HG02981 (cell line): ENCODE measurements around the gene TAF4B.
"Not testable (repeated sequence)": the region's sequence is repeated elsewhere in the genome, so short reads cannot be mapped to it uniquely, and the experiment has no call there.

Source experiments
- ATAC-seq: cut with Tn5 transposase; IDR thresholded peaks from one replicate; pipeline ENCODE4 v1.9.1; 2021; ENCODE audit warnings: mild to moderate bottlenecking, moderate library complexity; ENCODE audit not compliant: unreplicated experiment

Gene TAF4B

DNA sequence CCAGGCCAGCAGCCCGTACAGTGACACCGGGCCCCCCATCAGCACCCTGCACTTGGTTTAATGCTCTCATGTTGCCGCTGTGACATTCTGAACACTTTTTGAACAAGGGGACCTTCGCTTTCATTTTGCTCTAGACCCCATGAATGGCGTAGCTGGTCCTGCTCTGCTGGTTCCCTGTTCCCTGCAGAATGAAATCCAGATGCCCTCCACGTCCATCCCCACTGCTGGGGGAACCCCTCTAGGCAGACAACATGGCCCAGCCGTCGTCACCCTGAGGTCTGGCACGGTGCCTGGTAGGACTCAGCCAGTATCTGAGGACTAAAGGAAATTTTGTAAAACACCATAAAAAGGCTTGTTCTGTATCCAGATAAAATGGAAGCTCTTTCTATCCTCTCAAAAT, 193.5 kb downstream of the TAF4B start:
- no peak for ATAC-seq

DNA sequence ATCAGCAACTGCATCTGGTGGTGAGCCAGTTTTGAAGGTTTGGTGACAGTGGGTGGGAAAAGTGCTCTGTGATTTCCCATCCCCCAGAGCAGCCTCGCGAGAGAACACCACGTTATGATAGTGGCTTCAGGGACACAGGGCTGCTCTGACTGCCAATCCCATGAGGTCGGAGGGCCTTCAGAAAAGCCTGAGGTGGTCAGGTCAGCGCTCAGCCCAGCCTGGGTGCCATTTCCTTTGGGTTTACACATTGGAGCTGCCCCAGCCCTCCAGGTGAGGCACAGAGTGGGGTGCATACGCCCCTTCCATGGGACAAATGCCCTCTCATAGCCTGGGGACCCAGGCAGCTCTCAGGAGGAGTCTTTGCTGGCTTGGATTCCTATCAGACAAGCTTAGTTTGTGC, 195.3 kb downstream of the TAF4B start:
- no peak for ATAC-seq

DNA sequence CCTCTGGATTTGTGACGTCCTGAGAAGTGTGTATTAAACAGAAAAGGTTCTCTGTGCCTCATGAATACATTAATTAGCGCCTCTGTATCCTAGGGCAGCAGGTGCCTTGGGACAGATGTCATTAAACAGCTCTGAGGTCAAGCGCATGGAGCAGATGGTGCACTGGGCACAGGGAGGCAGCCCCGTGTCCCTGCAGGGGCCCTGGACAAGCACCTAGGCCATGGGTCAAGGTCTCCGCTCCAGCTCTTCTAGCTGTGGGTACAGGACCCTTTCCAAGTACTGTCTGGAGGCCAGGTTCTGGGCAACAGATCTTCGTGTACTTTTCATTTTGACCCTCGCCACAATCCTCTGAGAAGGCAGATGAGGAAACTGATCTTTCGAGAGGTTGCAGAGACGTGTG, 195.7 kb downstream of the TAF4B start:
- no peak for ATAC-seq

DNA sequence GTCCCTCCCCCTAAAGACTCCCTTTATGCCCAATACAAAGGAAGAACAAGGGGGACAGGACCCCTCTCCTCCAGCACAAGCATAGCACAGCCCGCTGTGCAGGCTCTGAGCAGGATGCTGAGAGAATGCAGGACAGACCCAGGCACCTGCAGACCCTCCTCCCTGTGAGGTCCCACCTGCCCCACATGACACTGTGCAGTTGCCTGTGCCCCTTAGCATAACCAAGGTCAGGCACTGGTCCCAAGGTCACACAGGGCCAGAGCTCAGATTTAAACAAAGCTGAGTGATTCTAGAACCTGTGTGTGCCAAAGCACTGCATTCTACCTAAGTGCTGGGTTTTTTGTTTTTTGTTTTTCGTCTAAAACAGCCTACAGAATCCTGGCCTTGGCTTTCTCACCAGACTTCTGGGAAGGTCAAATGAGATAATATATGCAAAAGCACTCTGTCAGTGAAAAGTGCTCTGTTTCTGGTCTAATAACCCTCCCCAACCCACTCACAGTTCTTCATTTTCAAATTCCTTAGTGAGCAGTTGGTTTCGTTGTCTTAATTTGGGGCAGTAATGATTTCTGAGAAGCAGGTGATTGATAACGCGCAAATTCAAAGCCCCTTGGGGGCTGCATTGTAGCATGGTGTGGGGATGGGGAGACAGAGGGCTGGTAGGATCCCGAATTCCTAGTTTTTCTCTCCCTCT, 196.4 kb downstream of the TAF4B start:
- ATAC-seq = no peak

DNA sequence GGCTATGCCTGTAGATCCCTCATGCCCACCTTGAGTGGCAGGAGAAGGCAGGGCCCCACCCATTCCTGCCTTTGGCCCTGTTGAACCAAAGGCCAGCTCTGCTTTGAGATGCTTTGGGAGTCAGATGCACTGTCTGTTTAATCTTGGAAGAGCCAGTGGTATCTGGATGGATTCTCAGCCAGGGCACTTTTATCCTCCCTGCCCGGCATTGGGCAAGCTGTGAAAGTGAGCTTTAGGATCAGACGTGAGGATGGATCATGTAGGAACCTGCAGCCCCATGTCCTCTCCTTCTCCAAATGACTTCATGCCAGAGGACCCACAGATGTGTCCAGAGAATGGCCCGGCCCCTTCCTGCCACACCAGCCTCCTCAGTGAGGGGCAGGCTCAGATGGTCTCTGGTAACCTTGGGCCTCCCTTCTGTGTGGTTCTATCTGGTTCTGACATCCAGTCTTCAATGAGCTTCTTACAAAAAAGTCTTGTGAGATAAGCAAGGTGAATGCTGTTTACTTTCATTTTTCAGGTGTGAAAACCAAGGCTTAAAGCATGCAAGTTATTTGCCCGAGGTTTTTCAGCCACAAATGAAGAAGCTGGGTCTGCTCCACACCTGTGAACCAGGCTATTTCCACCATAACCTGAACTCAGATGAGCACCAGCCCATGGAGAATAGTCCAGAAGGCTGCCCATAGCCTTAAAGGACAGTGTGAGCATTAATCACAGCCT, 198.3 kb downstream of the TAF4B start:
- ATAC-seq = no peak

DNA sequence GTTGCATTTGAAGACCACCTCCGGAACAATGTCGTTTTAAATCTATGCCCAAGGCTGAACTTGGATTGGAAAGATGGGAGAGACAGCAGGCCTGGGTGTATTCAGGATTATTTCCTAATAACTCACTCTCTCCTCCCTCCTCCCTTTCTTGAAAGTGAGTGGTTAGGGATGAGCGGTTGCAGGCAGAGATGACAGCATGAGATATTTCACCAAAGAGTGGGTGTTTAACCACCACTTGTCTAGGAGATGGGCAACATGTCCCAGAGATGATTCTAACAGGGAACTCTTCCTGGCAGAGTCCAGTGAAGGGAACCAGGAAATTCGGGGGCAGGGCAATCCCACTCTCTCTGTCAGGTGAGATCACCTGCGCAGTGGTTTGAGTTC, 198.9 kb downstream of the TAF4B start:
- no peak for ATAC-seq

DNA sequence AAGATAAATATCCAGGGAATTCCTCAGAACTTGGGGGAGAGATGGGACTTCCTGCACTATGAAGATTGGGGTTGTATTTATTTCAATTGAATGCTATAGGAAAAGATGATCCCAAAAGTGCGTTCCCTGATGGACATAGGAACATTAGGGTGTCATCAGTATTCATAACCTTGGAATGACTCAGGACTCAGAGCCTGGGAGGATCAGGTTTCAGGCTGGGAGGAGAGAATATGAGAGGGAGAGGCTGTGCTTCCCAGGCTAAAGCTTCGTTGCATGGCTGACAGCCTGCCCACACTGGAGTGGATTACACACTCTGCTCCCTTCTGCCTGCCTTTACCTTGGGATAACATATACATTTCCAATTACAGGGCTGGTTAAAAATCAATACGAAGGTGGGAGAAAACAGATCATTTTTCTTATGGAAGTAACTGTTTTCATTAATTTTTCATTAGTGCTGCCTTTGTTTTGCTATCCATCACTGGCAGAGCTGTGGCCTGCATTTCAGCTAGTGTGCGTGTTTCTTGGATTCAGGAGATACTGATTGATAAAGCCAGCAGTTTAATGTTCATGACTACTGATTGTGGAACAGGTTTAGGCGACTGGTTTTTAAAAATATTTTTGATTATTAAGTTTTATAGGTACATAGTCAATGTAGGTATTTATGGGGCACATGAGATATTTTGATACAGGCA, 203.4 kb downstream of the TAF4B start:
- ATAC-seq = no peak

DNA sequence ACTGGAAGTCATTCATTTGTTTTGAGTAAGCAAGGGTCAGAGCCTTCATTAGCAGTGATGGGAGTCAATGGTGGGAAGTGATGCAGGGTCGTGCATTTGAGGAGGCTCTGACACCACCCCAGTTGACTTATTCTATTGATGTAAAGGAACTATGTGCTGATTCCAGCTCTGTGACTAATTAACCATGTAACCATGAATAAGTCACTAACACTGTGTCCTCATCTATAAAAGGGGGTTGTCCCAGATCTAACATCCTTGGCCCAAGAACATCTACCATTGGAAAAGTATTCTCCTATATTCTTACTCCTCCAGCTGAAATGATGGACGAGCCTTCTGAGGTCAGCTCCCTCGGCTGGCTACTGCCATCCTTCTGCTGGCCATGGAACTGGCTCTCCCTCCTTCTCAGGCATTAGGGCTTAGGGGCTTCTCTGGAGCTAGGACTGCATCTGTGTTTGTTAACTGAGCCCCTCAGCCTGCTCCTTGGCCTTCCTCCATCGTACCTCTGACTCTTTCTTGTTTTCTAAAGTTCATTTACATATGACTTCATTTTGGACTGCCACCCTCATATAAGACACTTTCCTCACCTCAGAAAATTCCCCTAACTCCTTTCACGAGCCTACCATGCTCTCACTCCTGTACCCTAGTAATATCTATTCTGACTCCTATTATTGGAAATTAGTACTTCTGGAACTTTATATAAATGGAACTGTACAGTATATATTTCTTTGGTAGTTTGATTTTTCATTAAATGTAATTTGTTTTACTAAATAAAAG, 206.6 kb downstream of the TAF4B start:
- no peak for ATAC-seq

DNA sequence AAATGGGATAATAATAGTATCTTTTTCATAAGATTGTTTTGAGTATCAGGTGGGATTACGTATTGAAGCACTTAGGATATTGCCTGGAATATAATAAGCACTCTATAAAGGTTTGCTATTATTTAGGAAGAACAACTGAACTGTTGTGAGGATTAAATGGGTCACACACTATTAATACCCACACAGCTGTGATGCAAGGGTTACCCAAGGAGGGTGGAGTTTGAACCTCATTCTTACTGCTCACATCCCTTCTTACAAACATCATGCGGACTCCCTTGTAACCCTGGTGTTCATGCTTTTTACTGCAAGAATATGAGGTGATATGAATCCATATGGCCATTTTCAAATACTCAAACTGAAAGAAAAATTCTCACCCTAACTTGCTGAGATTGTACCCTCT, 208.6 kb downstream of the TAF4B start:
- ATAC-seq = no peak

DNA sequence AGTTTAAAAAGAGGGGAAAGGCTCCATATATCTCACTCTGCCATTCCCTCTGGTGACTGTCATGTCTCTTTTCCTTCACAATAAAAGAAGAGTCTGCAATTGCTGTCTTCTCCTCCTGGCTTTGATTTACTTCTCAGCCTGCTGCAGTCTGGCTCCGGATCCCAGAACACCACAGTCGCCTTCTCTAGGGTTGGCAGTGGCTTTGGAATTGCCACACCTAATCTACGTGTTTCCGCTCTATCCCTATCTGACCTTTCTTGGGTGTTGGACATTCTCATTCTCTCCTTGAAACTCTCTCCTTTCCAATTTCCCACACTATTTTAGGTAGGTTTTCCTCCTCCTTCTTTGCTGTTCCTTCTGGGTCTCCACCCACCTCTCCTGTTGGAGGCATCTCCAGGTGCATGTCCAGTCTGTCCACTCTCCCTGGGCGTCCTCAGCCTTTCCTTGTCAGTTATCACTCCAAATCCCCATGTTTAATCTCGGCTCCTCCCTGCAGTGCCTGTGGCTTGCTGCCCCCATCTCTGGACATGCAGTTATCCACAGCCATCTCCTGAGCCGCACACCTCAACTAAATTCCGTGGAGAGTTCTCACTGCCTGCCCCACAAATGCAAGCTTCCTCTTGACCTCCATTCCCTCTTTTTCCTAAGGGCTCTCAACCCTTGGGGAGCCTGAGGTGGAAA, 209.3 kb downstream of the TAF4B start:
- no peak for ATAC-seq

DNA sequence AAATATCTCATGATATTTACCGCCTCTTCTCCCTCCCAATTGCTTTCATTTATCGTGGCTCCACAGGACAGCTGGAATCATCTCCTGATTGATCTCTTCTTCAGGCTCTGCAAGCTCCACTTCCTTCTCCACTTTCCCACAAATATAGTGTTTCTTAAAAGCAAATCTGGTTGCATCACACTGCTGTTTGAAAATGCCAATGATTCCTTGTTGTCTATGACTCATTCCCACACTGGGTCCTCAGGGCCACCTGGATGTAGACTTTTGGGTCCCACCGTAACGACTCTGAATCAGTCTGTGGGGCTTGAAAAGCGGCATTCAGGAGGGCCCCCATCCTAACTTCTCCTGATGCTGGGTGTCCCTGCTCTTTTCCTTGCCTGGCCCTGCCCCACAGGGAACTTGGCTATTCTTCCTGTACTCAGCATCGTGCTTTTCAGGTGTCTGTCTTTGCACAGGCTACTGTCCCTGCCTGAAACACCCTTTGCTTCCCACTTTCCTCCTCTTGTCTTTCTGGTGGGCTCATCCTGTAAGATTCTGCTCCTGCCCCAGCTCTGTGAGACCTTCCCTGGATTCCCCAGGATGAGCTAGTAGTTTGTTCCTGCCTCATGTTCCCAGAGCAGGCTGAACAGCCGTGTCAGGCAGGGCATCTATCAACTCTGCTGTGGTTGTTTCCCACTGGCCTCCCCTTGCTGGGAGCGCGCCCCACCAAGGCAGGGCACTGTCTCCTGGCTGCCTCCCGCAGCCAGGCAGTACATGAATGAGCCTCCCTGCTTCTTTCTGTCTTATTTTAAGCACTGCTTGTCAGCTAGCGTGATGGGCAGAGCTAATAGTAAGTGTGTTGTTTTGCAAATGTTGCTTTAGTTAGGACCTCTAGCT, 210.2 kb downstream of the TAF4B start:
- no peak for ATAC-seq

DNA sequence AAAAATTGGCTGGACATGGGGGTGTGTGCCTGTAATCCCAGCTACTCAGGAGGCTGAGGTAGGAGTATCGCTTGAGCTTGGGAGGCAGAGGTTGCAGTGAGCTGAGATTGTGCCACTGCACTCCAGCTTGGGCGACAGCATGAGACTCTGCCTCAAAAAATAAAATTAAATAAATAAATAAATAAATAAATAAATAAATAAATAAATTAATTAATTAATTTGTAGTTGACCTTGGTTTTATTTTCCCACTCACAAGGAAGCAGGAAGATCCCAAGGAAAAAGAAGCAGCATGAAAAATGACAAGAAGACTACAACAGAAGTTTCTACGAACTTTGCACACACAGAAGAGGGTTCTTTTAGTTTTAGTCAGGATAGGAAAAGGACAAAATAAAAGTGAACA, 211.4 kb downstream of the TAF4B start:
- ATAC-seq = not testable (repeated sequence)

DNA sequence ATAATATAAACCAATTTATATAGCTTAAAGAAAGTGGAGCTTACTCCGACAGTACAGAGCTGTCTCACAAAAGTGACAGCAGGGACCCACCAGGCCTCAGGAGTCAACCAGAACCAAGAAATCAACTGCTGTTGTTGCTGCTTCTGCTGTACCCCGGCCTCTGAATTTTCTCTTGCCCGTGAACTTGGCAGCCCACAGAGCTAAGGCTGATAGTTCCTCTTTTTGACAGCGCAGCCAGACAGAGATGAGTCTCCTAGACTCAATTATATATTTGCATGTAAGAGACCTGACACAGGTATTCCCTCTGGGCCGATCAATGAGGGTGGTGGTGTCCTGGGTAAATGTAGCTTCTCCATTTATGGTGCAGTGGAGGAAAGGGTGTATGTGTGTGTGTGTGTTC, 212.7 kb downstream of the TAF4B start:
- ATAC-seq = peak; percentile 97

DNA sequence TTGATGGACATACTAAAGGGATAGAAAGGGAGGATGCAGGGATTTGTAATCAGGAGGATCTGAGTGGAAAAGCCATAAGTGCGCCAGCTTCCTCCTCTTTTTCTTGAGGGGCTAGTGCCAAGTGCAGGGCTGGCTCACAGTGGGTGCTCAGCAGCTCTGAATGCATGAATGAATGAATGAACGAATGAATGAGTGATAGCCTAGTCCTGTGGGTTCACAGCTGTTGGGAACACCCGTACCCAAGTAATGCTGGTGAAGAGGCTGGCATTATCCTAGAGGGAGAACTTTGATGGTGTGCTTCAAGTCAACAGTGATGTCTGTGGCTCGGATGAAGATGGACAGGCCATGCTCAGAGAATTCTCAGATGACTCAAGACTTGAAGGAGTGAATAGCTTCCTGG, 213.3 kb downstream of the TAF4B start:
- no peak for ATAC-seq

DNA sequence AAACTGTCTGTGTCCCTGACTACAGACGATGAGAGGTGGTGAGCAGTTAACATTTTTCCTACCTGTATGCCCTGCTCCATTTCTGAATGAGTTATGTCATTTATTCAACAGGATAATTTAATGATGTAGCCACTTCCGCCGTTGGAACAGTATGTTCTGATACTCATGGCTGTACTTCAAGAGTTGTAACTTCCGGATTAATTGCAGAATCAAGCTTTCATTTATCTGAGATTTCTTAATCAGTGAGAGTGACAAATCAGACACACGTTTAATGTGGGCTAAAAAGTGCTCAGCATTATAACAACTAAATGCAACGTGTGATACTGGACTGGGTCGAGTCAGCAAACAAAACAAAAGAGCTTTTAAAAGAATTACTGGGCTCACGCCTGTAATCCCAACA, 214.4 kb downstream of the TAF4B start:
- no peak for ATAC-seq
